Measurements from ENCODE around the gene MINDY2.
"Not testable (repeated sequence)": the region's sequence is repeated elsewhere in the genome, so short reads cannot be mapped to it uniquely, and the experiment has no call there.

GRCh38 chr15:58856621-58857020, 85.5 kb downstream of the MINDY2 start:
- TF ChIP-seq, protein P1, sequence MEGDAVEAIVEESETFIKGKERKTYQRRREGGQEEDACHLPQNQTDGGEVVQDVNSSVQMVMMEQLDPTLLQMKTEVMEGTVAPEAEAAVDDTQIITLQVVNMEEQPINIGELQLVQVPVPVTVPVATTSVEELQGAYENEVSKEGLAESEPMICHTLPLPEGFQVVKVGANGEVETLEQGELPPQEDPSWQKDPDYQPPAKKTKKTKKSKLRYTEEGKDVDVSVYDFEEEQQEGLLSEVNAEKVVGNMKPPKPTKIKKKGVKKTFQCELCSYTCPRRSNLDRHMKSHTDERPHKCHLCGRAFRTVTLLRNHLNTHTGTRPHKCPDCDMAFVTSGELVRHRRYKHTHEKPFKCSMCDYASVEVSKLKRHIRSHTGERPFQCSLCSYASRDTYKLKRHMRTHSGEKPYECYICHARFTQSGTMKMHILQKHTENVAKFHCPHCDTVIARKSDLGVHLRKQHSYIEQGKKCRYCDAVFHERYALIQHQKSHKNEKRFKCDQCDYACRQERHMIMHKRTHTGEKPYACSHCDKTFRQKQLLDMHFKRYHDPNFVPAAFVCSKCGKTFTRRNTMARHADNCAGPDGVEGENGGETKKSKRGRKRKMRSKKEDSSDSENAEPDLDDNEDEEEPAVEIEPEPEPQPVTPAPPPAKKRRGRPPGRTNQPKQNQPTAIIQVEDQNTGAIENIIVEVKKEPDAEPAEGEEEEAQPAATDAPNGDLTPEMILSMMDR (IDR thresholded peaks at IDR 0.05): not testable (repeated sequence)
- not testable (repeated sequence) for TF ChIP-seq POLR2A (IDR thresholded peaks at IDR 0.05); POLR2AphosphoS5 (IDR thresholded peaks at IDR 0.05; ENCODE audit: insufficient read depth in 1 of 2, low read depth in 1 of 2)
